ENCODE results near the gene MLH3. TPM values are rescaled to one million over a fixed set of nuclear protein-coding genes. Genes with fewer than 3 reads are reported as not detected.

MLH3 gene
- total RNA-seq, 4 donors from 2014 or later: 27.4 to 41.9 (median 31.1) TPM

DNA sequence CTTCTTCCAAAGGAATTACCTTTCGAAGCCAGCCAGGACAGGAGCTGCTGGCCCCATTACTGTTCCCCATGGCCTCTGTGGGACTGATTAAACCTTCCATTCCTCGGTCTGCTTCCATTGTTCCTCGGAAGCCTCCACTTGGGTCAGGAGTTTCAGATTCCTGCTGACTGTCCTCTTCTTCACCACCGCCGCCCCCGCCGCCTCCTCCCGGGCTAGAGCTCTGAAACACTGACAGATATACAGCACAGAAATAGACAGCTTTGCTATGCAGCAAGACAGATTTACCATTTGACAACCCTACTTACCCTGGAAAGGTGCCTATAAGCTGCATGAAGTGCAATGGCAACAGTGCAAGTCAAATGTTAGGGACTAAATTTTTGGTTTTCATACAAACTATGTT, 40.0 kb upstream of the MLH3 start:
- TF ChIP-seq, protein P1, sequence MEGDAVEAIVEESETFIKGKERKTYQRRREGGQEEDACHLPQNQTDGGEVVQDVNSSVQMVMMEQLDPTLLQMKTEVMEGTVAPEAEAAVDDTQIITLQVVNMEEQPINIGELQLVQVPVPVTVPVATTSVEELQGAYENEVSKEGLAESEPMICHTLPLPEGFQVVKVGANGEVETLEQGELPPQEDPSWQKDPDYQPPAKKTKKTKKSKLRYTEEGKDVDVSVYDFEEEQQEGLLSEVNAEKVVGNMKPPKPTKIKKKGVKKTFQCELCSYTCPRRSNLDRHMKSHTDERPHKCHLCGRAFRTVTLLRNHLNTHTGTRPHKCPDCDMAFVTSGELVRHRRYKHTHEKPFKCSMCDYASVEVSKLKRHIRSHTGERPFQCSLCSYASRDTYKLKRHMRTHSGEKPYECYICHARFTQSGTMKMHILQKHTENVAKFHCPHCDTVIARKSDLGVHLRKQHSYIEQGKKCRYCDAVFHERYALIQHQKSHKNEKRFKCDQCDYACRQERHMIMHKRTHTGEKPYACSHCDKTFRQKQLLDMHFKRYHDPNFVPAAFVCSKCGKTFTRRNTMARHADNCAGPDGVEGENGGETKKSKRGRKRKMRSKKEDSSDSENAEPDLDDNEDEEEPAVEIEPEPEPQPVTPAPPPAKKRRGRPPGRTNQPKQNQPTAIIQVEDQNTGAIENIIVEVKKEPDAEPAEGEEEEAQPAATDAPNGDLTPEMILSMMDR (IDR thresholded peaks at IDR 0.05; ENCODE audit: low read depth): no peak

DNA sequence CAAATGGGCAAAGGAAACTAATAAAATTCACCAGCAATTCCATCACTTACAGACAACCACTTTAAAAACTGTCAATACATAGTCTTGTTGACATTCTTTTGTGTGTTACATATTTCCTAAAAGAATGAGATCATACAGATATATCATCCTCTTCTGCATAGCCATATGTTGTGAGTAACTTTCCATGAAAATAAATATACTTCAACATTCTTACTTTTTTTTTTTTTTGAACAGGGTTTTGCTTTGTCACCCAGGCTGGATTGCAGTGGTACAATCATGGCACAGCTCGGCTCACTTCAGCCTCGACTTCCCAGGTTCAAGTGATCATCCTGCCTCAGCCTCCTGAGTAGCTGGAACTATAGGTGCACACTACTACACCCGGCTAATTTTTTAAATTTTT, 39.1 kb upstream of the MLH3 start:
- TF ChIP-seq, protein P1 (IDR thresholded peaks at IDR 0.05; ENCODE audit: low read depth): no peak

DNA sequence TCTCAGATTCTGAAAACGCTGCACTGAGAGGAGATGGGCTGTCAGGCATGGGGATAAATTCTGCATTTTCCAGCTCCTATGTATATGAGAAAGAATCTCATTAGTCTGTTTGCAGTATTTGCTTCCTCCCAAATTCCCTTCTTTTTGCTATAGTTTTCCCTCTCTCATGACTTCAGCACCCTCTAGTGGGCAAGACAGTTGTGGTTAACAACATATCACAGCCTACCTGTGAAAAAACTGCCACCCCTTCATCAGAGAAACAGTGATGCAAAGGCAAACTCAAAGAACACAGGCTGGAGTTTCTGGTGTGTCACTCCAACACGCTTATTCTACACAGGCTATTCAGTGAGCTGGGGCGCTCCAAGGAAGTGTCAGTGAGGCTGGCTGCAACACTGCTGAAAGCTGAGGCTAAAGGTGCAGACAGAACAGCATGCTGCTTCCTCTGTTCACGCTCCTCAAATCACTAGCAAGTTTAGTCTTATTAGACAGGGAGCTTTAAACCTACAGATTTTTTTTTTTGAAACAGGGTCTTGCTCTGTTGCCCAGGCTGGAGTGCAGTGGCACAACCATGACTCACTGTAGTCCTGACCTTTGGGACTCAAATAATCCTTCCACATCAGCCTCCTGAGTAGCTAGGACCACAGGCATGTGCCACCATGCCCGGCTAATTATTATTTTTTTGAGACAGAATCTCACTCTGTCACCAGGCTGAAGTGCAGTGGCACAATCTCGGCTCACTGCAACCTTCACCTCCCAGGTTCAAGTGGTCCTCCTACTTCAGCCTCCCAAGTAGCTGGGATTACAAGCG, 37.5 kb upstream of the MLH3 start:
- TF ChIP-seq, protein P1 (IDR thresholded peaks at IDR 0.05; ENCODE audit: low read depth): no peak

DNA sequence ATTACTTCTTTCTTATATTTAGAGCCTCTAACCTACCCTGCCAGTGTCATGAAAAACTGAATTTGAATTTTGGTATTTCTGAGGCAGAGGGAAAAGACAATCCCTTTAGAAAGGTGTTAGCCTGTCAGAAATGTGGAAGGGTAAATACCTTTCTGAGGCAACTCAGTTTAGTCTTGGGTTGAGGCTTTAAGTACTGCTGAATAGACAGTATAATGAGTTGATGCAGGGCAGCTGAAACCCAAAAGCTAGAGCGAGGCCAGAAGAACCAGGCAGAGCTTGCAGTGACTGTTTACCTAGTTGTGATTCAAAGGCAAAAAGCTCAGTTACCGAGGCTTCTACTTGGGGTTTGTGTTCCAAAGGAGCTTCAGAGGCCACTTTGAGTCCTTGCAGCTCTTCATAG, 36.9 kb upstream of the MLH3 start:
- TF ChIP-seq, protein P1 (IDR thresholded peaks at IDR 0.05; ENCODE audit: low read depth): no peak

DNA sequence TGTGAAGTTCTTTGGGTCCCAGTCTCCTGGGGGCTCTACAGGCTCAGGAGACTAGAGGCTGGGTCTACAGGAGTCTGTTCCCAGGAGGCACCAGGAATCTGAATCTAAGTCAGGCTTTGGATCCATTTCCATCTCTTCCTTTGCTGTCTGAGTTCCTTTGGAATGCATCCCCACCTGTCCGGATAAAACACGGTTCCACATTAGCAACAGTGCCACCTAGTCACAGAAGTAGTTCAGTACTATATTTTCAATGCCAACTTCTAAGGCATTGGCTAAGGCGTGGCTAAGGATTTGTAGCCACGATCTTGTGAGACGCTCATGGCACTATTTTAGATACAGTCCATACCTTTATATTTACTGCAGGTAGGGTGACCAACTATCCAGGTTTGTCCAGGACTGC, 33.2 kb upstream of the MLH3 start:
- TF ChIP-seq, protein P1 (IDR thresholded peaks at IDR 0.05; ENCODE audit: low read depth): no peak

DNA sequence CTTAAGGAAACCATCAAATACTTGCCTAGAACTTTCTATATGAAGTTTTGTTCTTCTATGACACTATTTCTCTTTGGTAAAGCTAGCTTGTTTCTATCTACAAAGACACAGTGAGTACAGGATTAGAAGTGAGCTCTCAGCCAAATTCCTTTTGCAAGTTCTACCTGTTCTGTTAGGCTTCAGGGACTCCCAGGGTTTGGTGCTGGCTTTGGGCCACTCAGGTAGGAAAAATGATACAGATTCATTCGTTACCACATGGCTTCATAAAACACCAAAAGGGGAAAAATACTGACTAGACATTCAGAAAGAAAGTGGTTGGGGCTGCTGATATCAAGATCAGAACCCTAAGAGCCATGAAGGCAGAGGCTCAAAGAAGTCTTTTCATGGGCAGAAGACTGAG, 32.0 kb upstream of the MLH3 start:
- TF ChIP-seq, protein P1 (IDR thresholded peaks at IDR 0.05; ENCODE audit: low read depth): no peak

DNA sequence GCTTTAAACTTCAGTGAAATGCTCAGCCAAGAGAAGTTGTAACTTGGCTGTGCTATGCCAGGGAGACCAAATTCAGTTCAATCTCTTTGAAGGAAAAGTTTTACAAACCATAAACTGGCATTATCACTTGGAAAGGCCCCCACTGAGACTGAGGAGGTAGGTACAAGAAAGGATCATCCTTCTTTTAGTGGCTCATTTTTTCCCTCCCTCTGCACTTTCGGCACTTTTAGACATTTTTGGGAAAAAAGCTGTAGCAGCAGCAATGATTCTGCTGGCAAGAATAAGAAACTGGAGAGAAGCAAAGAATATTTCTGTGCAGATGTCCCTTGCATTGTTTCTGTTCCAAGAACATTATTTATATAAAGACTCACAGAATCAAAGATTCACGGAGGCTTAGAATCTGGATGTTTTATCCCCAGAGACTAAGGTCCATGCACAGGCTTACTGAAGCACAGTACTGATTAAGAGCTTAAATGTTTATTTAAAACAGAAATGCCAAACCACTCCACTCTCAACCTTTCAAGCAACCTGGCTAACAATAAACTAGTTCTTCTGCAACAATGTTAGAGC, 30.5 kb upstream of the MLH3 start:
- TF ChIP-seq, protein P1 (IDR thresholded peaks at IDR 0.05; ENCODE audit: low read depth): no peak

Measured in subcutaneous adipose tissue (tissue), 4 donors.